SK-N-SH treated with all-trans-retinoic acid at 6 μM for 48 hours (cell line): ENCODE results near the gene SLC45A1.

Experiments used
- ATAC-seq: fragments of 200-7000 bp; cut with Tn5 transposase; 3 replicates; pipeline ENCODE4 v1.9.1; 2020; ENCODE audit warnings: mild to moderate bottlenecking, moderate library complexity
- ARNTL ChIP-seq: fragments of 450-650 bp; formaldehyde crosslinking; IDR thresholded peaks from 2 replicates; pipeline ENCODE4 v1.5.0; 2020; ENCODE audit warnings: low read depth, mild to moderate bottlenecking, moderate library complexity, borderline replicate concordance
- CSDC2 ChIP-seq: fragments of 250-450 bp; sonication (Bioruptor Pico); IDR thresholded peaks from 2 replicates; pipeline ENCODE4 v1.5.0; 2020; ENCODE audit warnings: mild to moderate bottlenecking, moderate library complexity
- ESRRG ChIP-seq: fragments of 250-450 bp; sonication (Bioruptor Pico); IDR thresholded peaks from 2 replicates; pipeline ENCODE4 v1.6.1; 2021; ENCODE audit warnings: mild to moderate bottlenecking
- GLIS3 ChIP-seq: fragments of 250-450 bp; sonication (Bioruptor Pico); IDR thresholded peaks from 2 replicates; pipeline ENCODE4 v1.5.0; 2020; ENCODE audit warnings: mild to moderate bottlenecking, moderate library complexity
- ISL1 ChIP-seq: fragments of 250-450 bp; sonication (Bioruptor Pico); IDR thresholded peaks from 2 replicates; pipeline ENCODE4 v2.1.2; 2022; ENCODE audit warnings: mild to moderate bottlenecking, moderate library complexity
- OSR1 ChIP-seq: fragments of 250-450 bp; sonication (Bioruptor Pico); IDR thresholded peaks from 2 replicates; pipeline ENCODE4 v1.8.0; 2022; ENCODE audit warnings: moderate library complexity, mild to moderate bottlenecking, inconsistent platforms
- PPARA ChIP-seq: fragments of 250-450 bp; sonication (Bioruptor Pico); IDR thresholded peaks from 2 replicates; pipeline ENCODE4 v1.5.0; 2020; ENCODE audit warnings: mild to moderate bottlenecking, borderline replicate concordance
- RARB ChIP-seq: fragments of 250-450 bp; sonication (Bioruptor Pico); IDR thresholded peaks from 2 replicates; pipeline ENCODE4 v1.8.0; 2021; ENCODE audit warnings: mild to moderate bottlenecking, moderate library complexity
- TCF4 ChIP-seq: fragments of 250-450 bp; sonication (Bioruptor Pico); IDR thresholded peaks from 2 replicates; pipeline ENCODE4 v1.8.0; 2021; ENCODE audit warnings: mild to moderate bottlenecking, moderate library complexity, borderline replicate concordance
- TOX ChIP-seq: fragments of 250-450 bp; sonication (Bioruptor Pico); IDR thresholded peaks from 2 replicates; pipeline ENCODE4 v1.8.0; 2021; ENCODE audit warnings: mild to moderate bottlenecking, moderate library complexity, borderline replicate concordance
- ZC3H10 ChIP-seq: fragments of 250-450 bp; sonication (Bioruptor Pico); IDR thresholded peaks from 2 replicates; pipeline ENCODE4 v1.5.1; 2021; ENCODE audit warnings: mild to moderate bottlenecking, moderate library complexity
- ZFP3 ChIP-seq: fragments of 250-450 bp; sonication (Bioruptor Pico); IDR thresholded peaks from 2 replicates; pipeline ENCODE4 v1.5.0; 2020; ENCODE audit warnings: mild to moderate bottlenecking, moderate library complexity
- ZFP30 ChIP-seq: fragments of 450-650 bp; formaldehyde crosslinking; IDR thresholded peaks from 2 replicates; pipeline ENCODE4 v1.5.0; 2022; ENCODE audit warnings: mild to moderate bottlenecking, moderate library complexity
- ZNF565 ChIP-seq: fragments of 450-650 bp; formaldehyde crosslinking; conservative IDR thresholded peaks from 2 replicates; pipeline ENCODE4 v1.5.0; 2020; ENCODE audit warnings: low read depth, mild to moderate bottlenecking, moderate library complexity
- ZNF70 ChIP-seq: fragments of 450-650 bp; formaldehyde crosslinking; IDR thresholded peaks from 2 replicates; pipeline ENCODE4 v1.5.0; 2020; ENCODE audit warnings: mild to moderate bottlenecking, moderate library complexity
- ZNF8 ChIP-seq: fragments of 450-650 bp; formaldehyde crosslinking; IDR thresholded peaks from 2 replicates; pipeline ENCODE4 v1.5.0; 2020; ENCODE audit warnings: mild to moderate bottlenecking, moderate library complexity
- TF ChIP-seq, protein P1 (sequence below): fragments of 250-450 bp; sonication (Bioruptor Pico); IDR thresholded peaks from 2 replicates; pipeline ENCODE4 v1.8.0; 2021; ENCODE audit warnings: low read depth, mild to moderate bottlenecking, moderate library complexity, borderline replicate concordance
- TF ChIP-seq, protein P2 (sequence below): fragments of 250-450 bp; sonication (Bioruptor Pico); IDR thresholded peaks from 2 replicates; pipeline ENCODE4 v1.5.0; 2020; ENCODE audit warnings: mild to moderate bottlenecking, moderate library complexity
- TF ChIP-seq, protein P3 (sequence below): fragments of 250-450 bp; sonication (Bioruptor Pico); IDR thresholded peaks from 2 replicates; pipeline ENCODE4 v1.8.0; 2020; ENCODE audit warnings: mild to moderate bottlenecking, moderate library complexity, borderline replicate concordance
- TF ChIP-seq, protein P4 (sequence below): fragments of 250-450 bp; sonication (Bioruptor Pico); IDR thresholded peaks from 2 replicates; pipeline ENCODE4 v1.5.1; 2020; ENCODE audit warnings: low read depth, mild to moderate bottlenecking, moderate library complexity
- TF ChIP-seq, protein P5 (sequence below): fragments of 250-450 bp; sonication (Bioruptor Pico); IDR thresholded peaks from 2 replicates; pipeline ENCODE4 v1.5.1; 2021; ENCODE audit warnings: mild to moderate bottlenecking, moderate library complexity

The SLC45A1 gene

DNA sequence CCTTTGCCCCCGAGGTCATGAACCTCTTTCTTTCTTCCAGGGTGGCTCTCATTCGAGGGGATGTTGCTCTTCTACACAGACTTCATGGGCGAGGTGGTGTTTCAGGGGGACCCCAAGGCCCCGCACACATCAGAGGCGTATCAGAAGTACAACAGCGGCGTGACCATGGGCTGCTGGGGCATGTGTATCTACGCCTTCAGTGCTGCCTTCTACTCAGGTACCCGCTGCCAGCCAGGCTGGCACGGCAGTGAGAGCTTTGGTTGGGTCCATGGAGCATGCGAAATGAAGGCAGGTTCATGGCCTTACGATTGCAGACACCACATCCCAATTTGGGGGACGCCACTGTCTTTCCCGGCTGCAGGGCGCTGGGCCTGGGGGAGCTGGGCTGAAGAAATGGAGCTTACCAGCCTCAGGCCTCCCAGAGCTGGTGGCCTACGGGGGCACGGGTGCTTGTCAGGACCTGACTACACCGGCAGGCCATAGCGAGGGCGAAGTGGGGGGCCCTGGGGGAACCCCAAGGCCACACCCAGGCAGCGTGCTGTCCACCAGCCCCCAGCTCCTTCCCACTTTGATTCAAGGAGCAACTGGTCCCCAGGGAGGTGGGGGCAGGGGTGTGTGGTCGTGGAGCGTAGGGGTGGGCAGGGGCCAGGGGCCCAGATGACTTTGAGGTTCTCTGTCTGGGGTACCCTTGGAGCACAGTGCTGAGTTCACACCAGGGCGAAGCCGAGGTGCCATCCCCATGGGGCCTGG, 20.0 kb downstream of the SLC45A1 start:
- ATAC-seq: no peak
- TF ChIP-seq ZFP30 (CRISPR knock-in tag): no peak
- TF ChIP-seq RARB (CRISPR knock-in tag): no peak
- TF ChIP-seq ARNTL (CRISPR knock-in tag): no peak
- TF ChIP-seq, protein P1, sequence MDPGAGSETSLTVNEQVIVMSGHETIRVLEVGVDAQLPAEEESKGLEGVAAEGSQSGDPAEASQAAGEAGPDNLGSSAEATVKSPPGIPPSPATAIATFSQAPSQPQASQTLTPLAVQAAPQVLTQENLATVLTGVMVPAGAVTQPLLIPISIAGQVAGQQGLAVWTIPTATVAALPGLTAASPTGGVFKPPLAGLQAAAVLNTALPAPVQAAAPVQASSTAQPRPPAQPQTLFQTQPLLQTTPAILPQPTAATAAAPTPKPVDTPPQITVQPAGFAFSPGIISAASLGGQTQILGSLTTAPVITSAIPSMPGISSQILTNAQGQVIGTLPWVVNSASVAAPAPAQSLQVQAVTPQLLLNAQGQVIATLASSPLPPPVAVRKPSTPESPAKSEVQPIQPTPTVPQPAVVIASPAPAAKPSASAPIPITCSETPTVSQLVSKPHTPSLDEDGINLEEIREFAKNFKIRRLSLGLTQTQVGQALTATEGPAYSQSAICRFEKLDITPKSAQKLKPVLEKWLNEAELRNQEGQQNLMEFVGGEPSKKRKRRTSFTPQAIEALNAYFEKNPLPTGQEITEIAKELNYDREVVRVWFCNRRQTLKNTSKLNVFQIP (CRISPR knock-in tag): no peak
- TF ChIP-seq PPARA (CRISPR knock-in tag): no peak
- TF ChIP-seq ESRRG (CRISPR knock-in tag): no peak
- TF ChIP-seq, protein P2, sequence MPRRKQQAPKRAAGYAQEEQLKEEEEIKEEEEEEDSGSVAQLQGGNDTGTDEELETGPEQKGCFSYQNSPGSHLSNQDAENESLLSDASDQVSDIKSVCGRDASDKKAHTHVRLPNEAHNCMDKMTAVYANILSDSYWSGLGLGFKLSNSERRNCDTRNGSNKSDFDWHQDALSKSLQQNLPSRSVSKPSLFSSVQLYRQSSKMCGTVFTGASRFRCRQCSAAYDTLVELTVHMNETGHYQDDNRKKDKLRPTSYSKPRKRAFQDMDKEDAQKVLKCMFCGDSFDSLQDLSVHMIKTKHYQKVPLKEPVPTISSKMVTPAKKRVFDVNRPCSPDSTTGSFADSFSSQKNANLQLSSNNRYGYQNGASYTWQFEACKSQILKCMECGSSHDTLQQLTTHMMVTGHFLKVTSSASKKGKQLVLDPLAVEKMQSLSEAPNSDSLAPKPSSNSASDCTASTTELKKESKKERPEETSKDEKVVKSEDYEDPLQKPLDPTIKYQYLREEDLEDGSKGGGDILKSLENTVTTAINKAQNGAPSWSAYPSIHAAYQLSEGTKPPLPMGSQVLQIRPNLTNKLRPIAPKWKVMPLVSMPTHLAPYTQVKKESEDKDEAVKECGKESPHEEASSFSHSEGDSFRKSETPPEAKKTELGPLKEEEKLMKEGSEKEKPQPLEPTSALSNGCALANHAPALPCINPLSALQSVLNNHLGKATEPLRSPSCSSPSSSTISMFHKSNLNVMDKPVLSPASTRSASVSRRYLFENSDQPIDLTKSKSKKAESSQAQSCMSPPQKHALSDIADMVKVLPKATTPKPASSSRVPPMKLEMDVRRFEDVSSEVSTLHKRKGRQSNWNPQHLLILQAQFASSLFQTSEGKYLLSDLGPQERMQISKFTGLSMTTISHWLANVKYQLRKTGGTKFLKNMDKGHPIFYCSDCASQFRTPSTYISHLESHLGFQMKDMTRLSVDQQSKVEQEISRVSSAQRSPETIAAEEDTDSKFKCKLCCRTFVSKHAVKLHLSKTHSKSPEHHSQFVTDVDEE (CRISPR knock-in tag): no peak
- TF ChIP-seq CSDC2: no peak
- no peak for TF ChIP-seq TOX (CRISPR knock-in tag)
- no peak for TF ChIP-seq GLIS3 (CRISPR knock-in tag)

DNA sequence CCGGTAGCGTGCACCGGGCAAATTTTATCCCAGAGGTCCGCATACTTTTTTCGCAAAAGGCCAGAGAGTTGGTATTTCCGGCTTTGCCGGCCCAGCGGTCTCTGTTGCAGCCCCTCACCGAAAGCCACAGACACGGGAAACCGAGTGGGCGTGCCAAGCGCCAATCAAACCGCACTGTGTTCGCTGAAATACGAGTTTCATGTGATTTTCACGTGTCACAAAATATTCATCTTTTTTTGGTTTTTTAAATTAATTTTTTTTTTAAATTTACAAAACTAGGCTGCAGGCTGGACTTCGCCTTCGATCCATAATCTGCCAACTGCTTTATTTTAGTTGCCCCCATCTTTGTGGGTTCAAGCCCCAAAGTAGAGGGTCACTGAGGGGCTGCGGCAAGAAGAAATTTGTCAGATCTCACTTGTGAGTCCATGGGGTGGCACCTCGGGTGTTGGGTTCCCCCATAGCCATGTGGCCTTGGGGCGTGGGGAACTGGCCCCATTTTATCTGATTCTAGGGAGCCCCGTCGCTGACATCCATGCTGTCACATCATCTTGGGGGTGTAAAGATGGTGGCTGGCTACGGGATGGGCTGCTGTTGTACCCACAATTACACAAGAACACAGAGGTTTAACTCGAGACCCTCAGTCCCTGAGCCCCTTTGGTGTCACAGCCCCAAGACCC, 20.8 kb downstream of the SLC45A1 start:
- ATAC-seq: no peak
- no peak for TF ChIP-seq ZNF8 (CRISPR knock-in tag)
- TF ChIP-seq GLIS3 (CRISPR knock-in tag): no peak
- TF ChIP-seq ZNF565 (CRISPR knock-in tag): no peak

DNA sequence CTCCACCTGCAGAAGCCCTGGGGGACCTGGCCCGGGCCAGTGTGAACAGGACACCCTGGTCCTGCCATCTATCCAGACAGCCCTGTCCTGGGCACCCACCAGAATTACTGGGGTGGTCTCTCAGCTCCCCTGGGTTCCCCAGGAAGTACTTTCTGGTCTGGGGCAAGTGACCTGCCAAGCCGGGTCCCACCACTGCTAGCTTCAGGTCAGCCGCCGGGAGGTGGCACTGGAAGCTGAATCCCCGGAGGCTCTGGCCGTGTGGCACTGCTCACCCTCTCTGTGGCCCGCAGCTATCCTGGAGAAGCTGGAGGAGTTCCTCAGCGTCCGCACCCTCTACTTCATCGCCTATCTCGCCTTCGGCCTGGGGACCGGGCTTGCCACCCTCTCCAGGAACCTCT, 21.3 kb downstream of the SLC45A1 start:
- no peak for ATAC-seq
- TF ChIP-seq, protein P3, sequence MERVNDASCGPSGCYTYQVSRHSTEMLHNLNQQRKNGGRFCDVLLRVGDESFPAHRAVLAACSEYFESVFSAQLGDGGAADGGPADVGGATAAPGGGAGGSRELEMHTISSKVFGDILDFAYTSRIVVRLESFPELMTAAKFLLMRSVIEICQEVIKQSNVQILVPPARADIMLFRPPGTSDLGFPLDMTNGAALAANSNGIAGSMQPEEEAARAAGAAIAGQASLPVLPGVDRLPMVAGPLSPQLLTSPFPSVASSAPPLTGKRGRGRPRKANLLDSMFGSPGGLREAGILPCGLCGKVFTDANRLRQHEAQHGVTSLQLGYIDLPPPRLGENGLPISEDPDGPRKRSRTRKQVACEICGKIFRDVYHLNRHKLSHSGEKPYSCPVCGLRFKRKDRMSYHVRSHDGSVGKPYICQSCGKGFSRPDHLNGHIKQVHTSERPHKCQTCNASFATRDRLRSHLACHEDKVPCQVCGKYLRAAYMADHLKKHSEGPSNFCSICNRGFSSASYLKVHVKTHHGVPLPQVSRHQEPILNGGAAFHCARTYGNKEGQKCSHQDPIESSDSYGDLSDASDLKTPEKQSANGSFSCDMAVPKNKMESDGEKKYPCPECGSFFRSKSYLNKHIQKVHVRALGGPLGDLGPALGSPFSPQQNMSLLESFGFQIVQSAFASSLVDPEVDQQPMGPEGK (CRISPR knock-in tag): no peak
- TF ChIP-seq TCF4 (CRISPR knock-in tag) (no peak), ZNF8 (CRISPR knock-in tag) (no peak), ESRRG (CRISPR knock-in tag) (no peak), ZNF565 (CRISPR knock-in tag) (no peak), ISL1 (CRISPR knock-in tag) (no peak), ZC3H10 (CRISPR knock-in tag) (no peak), RARB (CRISPR knock-in tag) (no peak), GLIS3 (CRISPR knock-in tag) (no peak), ZNF70 (CRISPR knock-in tag) (no peak), OSR1 (CRISPR knock-in tag) (no peak), ZFP3 (CRISPR knock-in tag) (no peak)
- TF ChIP-seq, protein P4, sequence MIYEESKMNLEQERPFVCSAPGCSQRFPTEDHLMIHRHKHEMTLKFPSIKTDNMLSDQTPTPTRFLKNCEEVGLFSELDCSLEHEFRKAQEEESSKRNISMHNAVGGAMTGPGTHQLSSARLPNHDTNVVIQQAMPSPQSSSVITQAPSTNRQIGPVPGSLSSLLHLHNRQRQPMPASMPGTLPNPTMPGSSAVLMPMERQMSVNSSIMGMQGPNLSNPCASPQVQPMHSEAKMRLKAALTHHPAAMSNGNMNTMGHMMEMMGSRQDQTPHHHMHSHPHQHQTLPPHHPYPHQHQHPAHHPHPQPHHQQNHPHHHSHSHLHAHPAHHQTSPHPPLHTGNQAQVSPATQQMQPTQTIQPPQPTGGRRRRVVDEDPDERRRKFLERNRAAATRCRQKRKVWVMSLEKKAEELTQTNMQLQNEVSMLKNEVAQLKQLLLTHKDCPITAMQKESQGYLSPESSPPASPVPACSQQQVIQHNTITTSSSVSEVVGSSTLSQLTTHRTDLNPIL (CRISPR knock-in tag): no peak
- TF ChIP-seq, protein P5, sequence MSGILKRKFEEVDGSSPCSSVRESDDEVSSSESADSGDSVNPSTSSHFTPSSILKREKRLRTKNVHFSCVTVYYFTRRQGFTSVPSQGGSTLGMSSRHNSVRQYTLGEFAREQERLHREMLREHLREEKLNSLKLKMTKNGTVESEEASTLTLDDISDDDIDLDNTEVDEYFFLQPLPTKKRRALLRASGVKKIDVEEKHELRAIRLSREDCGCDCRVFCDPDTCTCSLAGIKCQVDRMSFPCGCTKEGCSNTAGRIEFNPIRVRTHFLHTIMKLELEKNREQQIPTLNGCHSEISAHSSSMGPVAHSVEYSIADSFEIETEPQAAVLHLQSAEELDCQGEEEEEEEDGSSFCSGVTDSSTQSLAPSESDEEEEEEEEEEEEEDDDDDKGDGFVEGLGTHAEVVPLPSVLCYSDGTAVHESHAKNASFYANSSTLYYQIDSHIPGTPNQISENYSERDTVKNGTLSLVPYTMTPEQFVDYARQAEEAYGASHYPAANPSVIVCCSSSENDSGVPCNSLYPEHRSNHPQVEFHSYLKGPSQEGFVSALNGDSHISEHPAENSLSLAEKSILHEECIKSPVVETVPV (CRISPR knock-in tag): no peak
- TF ChIP-seq, protein P2 (CRISPR knock-in tag): no peak
